GDM1 (cell line): ENCODE data around the gene CASP8AP2.
"Not testable (repeated sequence)": the region's sequence is repeated elsewhere in the genome, so short reads cannot be mapped to it uniquely, and the experiment has no call there.

Experiments
- DNase-seq: peaks from one replicate; lab custom pipeline; 2025; lab: John Stamatoyannopoulos, UW

Gene CASP8AP2

GRCh38 chr6:89888871-89889270 lies 59.2 kb downstream of the CASP8AP2 start:
- no peak for DNase-seq

- not testable (repeated sequence) for DNase-seq
Observed at GRCh38 chr6:89890845-89891528, 61.3 kb downstream of the CASP8AP2 start.

- not testable (repeated sequence) for DNase-seq
Observed at GRCh38 chr6:89892577-89892976, 62.9 kb downstream of the CASP8AP2 start.

GRCh38 chr6:89894169-89894568 lies 64.5 kb downstream of the CASP8AP2 start, which contains the start of gene GJA10:
Gene GJA10 (plus strand): TSS chr6:89894469. CDS start chr6:89894469, 0 bp downstream.
- no peak for DNase-seq

- peak; percentile 0 for DNase-seq
Observed at GRCh38 chr6:89895276-89895874, 65.7 kb downstream of the CASP8AP2 start.

- DNase-seq = not testable (repeated sequence)
Observed at GRCh38 chr6:89910001-89910901, 80.6 kb downstream of the CASP8AP2 start.

GRCh38 chr6:89910902-89911240 lies 81.2 kb downstream of the CASP8AP2 start:
- no peak for DNase-seq

GRCh38 chr6:89916136-89916920 lies 86.6 kb downstream of the CASP8AP2 start:
- DNase-seq = no peak

GRCh38 chr6:89917216-89917615 lies 87.5 kb downstream of the CASP8AP2 start:
- no peak for DNase-seq

- no peak for DNase-seq
Observed at GRCh38 chr6:89917801-89918366, 88.2 kb downstream of the CASP8AP2 start.
